ENCODE data around the gene KRT82.

KRT82 gene

GRCh38 chr12:52382854-52383253 is 23.3 kb downstream of the KRT82 start:
- DNase-seq (ENCODE audit: low spot score): no peak

- no peak for DNase-seq (ENCODE audit: low spot score)
These were observed 24.9 kb downstream of the KRT82 start for GRCh38 chr12:52381206-52381605.

- DNase-seq (ENCODE audit: low spot score): no peak
These were observed 25.9 kb downstream of the KRT82 start for GRCh38 chr12:52380271-52380694.

GRCh38 chr12:52379536-52379935 is 26.6 kb downstream of the KRT82 start:
- DNase-seq (ENCODE audit: low spot score): no peak

GRCh38 chr12:52378091-52378490 is 28.0 kb downstream of the KRT82 start:
- DNase-seq (ENCODE audit: low spot score): no peak

- no peak for DNase-seq (ENCODE audit: low spot score)
These were observed 28.9 kb downstream of the KRT82 start for GRCh38 chr12:52377266-52377665.

GRCh38 chr12:52372216-52373154 is 33.6 kb downstream of the KRT82 start:
- DNase-seq (ENCODE audit: low spot score): peak; percentile 92

GRCh38 chr12:52371716-52372115 is 34.4 kb downstream of the KRT82 start:
- no peak for DNase-seq (ENCODE audit: low spot score)

GRCh38 chr12:52370926-52371608 is 35.1 kb downstream of the KRT82 start:
- peak; percentile 90 for DNase-seq (ENCODE audit: low spot score)

- DNase-seq (ENCODE audit: low spot score): no peak
These were observed 36.3 kb downstream of the KRT82 start for GRCh38 chr12:52369809-52370208.

- DNase-seq (ENCODE audit: low spot score): no peak
These were observed 36.9 kb downstream of the KRT82 start for GRCh38 chr12:52369211-52369610.

GRCh38 chr12:52368508-52368907 is 37.6 kb downstream of the KRT82 start:
- no peak for DNase-seq (ENCODE audit: low spot score)

- no peak for DNase-seq (ENCODE audit: low spot score)
These were observed 38.3 kb downstream of the KRT82 start for GRCh38 chr12:52367876-52368275.

- DNase-seq (ENCODE audit: low spot score): no peak
These were observed 39.2 kb downstream of the KRT82 start, which contains the start of gene KRT85 for GRCh38 chr12:52366738-52367485. TSS of gene KRT85 (minus strand) at chr12:52367481. CDS start at chr12:52367405, 76 bp downstream.

GRCh38 chr12:52364901-52365489 is 41.1 kb downstream of the KRT82 start:
- no peak for DNase-seq (ENCODE audit: low spot score)

- DNase-seq (ENCODE audit: low spot score): no peak
These were observed 42.1 kb downstream of the KRT82 start for GRCh38 chr12:52364061-52364460.

- no peak for DNase-seq (ENCODE audit: low spot score)
These were observed 42.9 kb downstream of the KRT82 start for GRCh38 chr12:52363111-52363679.

GRCh38 chr12:52362118-52362726 is 43.9 kb downstream of the KRT82 start:
- DNase-seq (ENCODE audit: low spot score): no peak

GRCh38 chr12:52361553-52361952 is 44.6 kb downstream of the KRT82 start:
- no peak for DNase-seq (ENCODE audit: low spot score)

GRCh38 chr12:52360663-52361271 is 45.4 kb downstream of the KRT82 start:
- DNase-seq (ENCODE audit: low spot score): no peak

Measured in hepatic stellate cell (primary cell).